Parietal lobe (tissue), 1 donor: ENCODE measurements around the gene CLRN1. TPM values are rescaled to one million over a fixed set of nuclear protein-coding genes. Genes with fewer than 3 reads are reported as not detected.

Experiments used
- total RNA-seq: library from RNA; depleted of rRNA; stranded (reverse); fragments of >200 nt; gene quantifications from one replicate; pipeline ENCODE4 v1.2.3, GENCODE V29; 2014

The CLRN1 gene
- total RNA-seq, result not detected

GRCh38 chr3:150972366-150973071, at the start of gene CLRN1:
TSS of gene CLRN1 (minus strand) at chr3:150972727. CDS start at chr3:150972708, 19 bp downstream.

DNA sequence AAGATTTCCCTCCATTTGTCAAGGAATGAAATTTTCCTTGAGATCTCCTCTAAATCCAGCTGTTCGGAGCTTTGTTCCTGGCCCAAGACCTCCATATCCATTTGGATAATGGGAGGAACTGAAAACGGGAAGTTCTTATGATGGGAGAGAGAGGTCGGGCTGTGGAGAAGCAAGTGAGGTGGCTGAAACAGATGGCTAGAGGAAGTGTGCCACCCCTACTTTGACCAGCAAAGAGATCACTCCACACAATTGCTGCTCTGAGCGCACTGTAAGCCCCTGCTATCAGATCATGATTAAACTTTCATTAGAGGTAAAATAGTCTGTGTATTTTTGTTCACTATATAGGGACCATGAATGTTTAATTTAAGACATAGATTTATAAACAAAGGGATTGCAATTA, 67.2 kb downstream of the CLRN1 start, which contains the start of gene MINDY4B:
Gene MINDY4B, minus strand, starts transcription at position 101 of the 400 bp plus-strand sequence. Its CDS starts 0 bp downstream, at position 101.

Other genes starting within 250 kb of the CLRN1 start
- 26.0 TPM for gene SIAH2, start 209.6 kb downstream of the CLRN1 start, total RNA-seq
- gene MINDY4B, start 67.3 kb downstream of the CLRN1 start, total RNA-seq, result not detected
- gene MED12L, start 112.9 kb upstream of the CLRN1 start, total RNA-seq, result 21.0 TPM
- not detected for gene GPR171, start 230.5 kb upstream of the CLRN1 start, total RNA-seq